ENCODE results near the gene PDE1A. TPM values are rescaled to one million over a fixed set of nuclear protein-coding genes. Genes with fewer than 3 reads are reported as not detected.

The PDE1A gene
- total RNA-seq, 1 donor from 2014 or later = 14.5 TPM

DNA sequence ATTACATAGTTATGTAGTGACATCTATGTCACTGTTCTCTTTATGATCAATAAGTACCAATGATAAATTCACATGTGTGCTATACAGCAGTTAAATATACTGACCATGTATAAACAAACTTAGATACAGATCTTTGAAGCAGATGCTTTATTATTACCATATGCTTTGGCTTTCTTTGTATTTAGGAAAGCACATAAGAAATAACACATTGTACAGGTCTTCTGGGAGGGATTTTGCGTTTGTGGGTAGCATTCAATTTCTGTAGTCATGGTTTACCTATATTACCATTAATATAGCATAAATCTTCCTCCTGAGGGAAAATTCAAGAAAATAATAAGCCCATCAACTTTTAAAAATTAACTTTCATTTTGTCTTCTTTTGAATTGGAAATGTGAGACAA is 1.6 kb upstream of the PDE1A start:
- intact Hi-C loops (cut with DNase I) = loop anchor here (10.0 kb wide), 1 partner anchor 54 kb away; no protein-coding TSS in a partner anchor
- no peak for TF ChIP-seq POLR2AphosphoS5 (IDR thresholded peaks at IDR 0.05; ENCODE audit: insufficient read depth in 1 of 2, low read depth in 1 of 2)
- TF ChIP-seq, protein P1, sequence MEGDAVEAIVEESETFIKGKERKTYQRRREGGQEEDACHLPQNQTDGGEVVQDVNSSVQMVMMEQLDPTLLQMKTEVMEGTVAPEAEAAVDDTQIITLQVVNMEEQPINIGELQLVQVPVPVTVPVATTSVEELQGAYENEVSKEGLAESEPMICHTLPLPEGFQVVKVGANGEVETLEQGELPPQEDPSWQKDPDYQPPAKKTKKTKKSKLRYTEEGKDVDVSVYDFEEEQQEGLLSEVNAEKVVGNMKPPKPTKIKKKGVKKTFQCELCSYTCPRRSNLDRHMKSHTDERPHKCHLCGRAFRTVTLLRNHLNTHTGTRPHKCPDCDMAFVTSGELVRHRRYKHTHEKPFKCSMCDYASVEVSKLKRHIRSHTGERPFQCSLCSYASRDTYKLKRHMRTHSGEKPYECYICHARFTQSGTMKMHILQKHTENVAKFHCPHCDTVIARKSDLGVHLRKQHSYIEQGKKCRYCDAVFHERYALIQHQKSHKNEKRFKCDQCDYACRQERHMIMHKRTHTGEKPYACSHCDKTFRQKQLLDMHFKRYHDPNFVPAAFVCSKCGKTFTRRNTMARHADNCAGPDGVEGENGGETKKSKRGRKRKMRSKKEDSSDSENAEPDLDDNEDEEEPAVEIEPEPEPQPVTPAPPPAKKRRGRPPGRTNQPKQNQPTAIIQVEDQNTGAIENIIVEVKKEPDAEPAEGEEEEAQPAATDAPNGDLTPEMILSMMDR (IDR thresholded peaks at IDR 0.05) = no peak
- TF ChIP-seq POLR2A (IDR thresholded peaks at IDR 0.05) = no peak
- no peaks in the 10 kb centered on the region for H3K9me3 ChIP-seq
- no peak overlapping the region for H3K27ac ChIP-seq
- DNase-seq (ENCODE audit: extremely low spot score in 2 of 2) = no peak
- peaks cover 14% of the 10 kb centered on the region for H3K4me1 ChIP-seq
- H3K27me3 ChIP-seq = no peaks in the 10 kb centered on the region
- no peaks in the 10 kb centered on the region for H3K36me3 ChIP-seq
- no peak overlapping the region for H3K4me3 ChIP-seq

DNA sequence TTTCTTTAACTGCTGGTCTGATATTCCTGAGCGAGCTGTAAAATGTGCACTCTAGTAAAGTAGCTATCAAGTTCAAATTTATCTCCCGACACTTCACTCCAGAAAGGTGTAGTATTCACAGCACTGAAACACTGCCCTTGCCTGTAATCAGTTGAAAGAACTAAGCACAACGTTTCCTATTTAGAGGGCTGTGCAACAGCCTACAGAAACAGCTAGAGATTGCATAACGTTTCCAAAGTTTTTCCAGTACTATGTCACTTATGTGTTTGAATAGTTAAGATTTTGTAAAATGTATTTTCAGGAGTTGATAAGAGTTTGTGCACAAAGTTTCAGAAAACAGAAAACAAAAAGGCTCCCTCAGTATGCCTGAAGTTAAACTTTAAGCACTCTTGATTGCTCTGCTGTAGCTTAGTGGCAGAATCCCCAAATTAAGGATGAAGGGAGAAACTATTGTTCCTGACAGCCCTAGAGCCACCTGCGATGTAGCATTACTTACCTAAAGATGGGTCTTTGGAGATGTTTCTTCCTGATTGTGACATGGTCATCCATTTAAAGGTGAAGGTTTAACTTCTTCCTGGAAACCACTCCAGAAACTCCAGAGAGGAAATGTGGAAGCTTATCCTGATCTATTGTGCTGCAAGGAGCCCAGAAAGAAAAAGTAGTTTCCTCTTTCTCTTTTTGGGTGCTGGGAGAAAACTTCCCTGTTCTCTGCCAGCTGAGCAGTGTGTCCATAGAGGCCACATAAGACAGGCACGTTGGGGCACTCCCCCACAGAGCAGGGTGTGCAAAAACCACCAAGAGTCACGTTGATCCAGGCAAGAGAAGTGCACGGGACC is 536 bp downstream of the PDE1A start:
- no peaks in the 10 kb centered on the region for H3K36me3 ChIP-seq
- no peaks in the 10 kb centered on the region for H3K9me3 ChIP-seq
- no peaks in the 10 kb centered on the region for H3K27me3 ChIP-seq
- no peak for DNase-seq (ENCODE audit: extremely low spot score in 2 of 2)
- intact Hi-C loops (cut with DNase I) = loop anchor here (10.0 kb wide), 1 partner anchor 51 kb away; no protein-coding TSS in a partner anchor
- H3K27ac ChIP-seq = peak overlapping the region; percentile 62
- TF ChIP-seq POLR2A (IDR thresholded peaks at IDR 0.05) (no peak), POLR2AphosphoS5 (IDR thresholded peaks at IDR 0.05; ENCODE audit: insufficient read depth in 1 of 2, low read depth in 1 of 2) (no peak)
- TF ChIP-seq, protein P1 (IDR thresholded peaks at IDR 0.05) = no peak
- H3K4me3 ChIP-seq = peak overlapping the region; percentile 22 to 40
- peaks cover 14% of the 10 kb centered on the region for H3K4me1 ChIP-seq

DNA sequence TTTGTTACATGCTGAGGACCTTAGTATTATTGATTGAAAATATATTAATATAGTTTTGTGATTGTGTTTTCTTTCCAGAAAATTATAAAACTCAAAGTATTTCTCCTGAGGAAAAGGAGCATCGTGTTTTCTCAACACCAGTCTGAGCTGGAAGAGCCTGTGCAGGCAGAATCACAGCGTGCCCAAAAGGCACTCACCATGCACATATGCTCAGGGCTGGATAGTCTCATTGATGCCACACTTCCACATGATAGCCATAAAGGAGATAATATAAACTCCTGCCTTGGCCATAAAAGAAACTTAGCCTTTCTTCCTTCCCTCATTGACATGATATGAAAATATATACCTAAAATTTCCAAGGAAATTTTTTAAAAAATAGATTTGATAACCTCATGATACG is 4.0 kb downstream of the PDE1A start:
- no peaks in the 10 kb centered on the region for H3K9me3 ChIP-seq
- TF ChIP-seq POLR2AphosphoS5 (IDR thresholded peaks at IDR 0.05; ENCODE audit: insufficient read depth in 1 of 2, low read depth in 1 of 2) (no peak), POLR2A (IDR thresholded peaks at IDR 0.05) (no peak)
- TF ChIP-seq, protein P1 (IDR thresholded peaks at IDR 0.05) = no peak
- peaks cover 11% of the 10 kb centered on the region for H3K4me1 ChIP-seq
- peak overlapping the region in 1 of 2 donors; percentile 40 for H3K4me3 ChIP-seq
- intact Hi-C loops (cut with DNase I) = loop anchor here (10.0 kb wide), 1 partner anchor 48 kb away; no protein-coding TSS in a partner anchor
- DNase-seq (ENCODE audit: extremely low spot score in 2 of 2) = no peak
- no peaks in the 10 kb centered on the region for H3K36me3 ChIP-seq
- no peak overlapping the region for H3K27ac ChIP-seq
- H3K27me3 ChIP-seq = no peaks in the 10 kb centered on the region

DNA sequence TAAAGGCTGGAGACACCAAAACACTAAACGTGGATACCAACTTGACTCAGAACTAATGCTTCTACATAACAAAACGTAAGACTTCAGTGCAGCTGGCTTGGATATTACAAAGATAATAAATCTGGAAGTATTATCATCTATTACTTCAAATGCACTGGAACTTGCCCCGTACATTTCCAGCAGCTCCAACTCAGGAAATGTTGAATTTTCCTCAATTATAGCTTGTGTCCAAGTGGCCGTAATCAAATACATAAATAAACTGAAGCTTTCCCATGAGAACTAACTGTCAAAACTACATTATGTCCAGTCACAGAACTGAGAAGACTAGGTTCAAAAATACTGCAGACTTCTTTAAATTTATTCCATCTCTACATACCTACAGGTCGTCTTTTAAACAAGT is 6.2 kb downstream of the PDE1A start:
- intact Hi-C loops (cut with DNase I) = loop anchor here (10.0 kb wide), 1 partner anchor 46 kb away; no protein-coding TSS in a partner anchor
- no peak for DNase-seq (ENCODE audit: extremely low spot score in 2 of 2)
- Histone ChIP-seq H3K27ac (peak overlapping the region; percentile 9), H3K9me3 (no peaks in the 10 kb centered on the region), H3K36me3 (no peaks in the 10 kb centered on the region), H3K4me1 (peaks cover 9% of the 10 kb centered on the region), H3K4me3 (peak overlapping the region in 1 of 2 donors; percentile 5), H3K27me3 (no peaks in the 10 kb centered on the region)
- TF ChIP-seq POLR2AphosphoS5 (IDR thresholded peaks at IDR 0.05; ENCODE audit: insufficient read depth in 1 of 2, low read depth in 1 of 2) (no peak), POLR2A (IDR thresholded peaks at IDR 0.05) (no peak)
- TF ChIP-seq, protein P1 (IDR thresholded peaks at IDR 0.05) = no peak

DNA sequence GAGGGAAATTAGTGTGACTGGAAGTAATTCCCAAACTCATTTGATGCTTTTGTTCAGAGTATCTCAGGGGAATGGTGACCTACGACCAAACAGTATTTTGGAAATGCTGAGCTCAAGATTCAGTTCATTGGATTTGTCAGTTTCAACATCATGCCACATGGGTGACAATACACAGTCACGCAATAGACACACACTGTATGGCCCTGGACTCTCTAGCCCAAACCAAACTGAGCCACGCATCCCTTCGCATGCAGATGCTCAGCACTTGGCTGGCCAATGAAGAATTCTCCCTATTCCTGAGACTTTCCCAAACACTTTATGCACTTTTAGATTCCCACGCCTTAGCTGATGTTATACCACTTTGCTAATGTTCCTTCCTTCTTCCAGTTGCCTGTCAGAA is 10.0 kb downstream of the PDE1A start:
- H3K4me3 ChIP-seq = no peak overlapping the region
- TF ChIP-seq, protein P1 (IDR thresholded peaks at IDR 0.05) = no peak
- TF ChIP-seq POLR2AphosphoS5 (IDR thresholded peaks at IDR 0.05; ENCODE audit: insufficient read depth in 1 of 2, low read depth in 1 of 2) (no peak), POLR2A (IDR thresholded peaks at IDR 0.05) (no peak)
- no peaks in the 10 kb centered on the region for H3K27me3 ChIP-seq
- no peaks in the 10 kb centered on the region for H3K4me1 ChIP-seq
- no peak for DNase-seq (ENCODE audit: extremely low spot score in 2 of 2)
- intact Hi-C loops (cut with DNase I) = no loop called here
- no peaks in the 10 kb centered on the region for H3K9me3 ChIP-seq
- no peak overlapping the region for H3K27ac ChIP-seq
- no peaks in the 10 kb centered on the region for H3K36me3 ChIP-seq
